ENCODE results near the gene YBX1. TPM values are rescaled to one million over a fixed set of nuclear protein-coding genes. Genes with fewer than 3 reads are reported as not detected.

Gene YBX1
- total RNA-seq, 4 donors from 2014 or later: 509 to 860 (median 681) TPM

DNA sequence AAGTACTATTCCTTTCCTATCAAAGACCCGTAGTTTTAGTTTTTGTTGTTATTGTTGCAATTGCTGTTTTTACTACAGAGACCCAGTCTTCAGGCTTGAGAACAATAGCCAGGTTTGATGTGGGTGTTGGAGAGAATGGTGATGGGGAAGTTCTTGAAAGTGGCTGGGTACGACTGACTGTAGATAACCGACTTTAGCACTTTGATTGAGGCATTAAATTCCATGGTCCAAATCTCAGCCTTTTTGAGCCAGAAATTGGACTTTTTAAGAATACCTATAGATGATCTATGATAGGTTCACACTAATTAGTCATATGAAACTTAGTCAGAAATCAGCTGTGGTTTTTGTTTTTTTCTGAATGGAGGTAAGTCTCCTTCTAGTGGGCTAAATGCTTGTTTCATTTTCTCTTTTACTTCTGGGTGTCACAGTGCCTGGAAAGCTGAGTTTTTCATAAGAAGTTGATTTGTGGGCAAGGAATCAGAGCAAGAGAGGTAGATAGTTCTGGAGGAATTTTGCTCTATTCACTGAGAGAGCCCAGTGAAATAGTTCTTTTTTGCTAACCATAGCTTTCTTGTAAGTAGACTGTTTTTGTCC, 21.2 kb upstream of the YBX1 start:
- no peak for DNase-seq (ENCODE audit: low spot score)
- no peak for ATAC-seq (ENCODE audit: low FRiP score)
- TF ChIP-seq, protein P1, sequence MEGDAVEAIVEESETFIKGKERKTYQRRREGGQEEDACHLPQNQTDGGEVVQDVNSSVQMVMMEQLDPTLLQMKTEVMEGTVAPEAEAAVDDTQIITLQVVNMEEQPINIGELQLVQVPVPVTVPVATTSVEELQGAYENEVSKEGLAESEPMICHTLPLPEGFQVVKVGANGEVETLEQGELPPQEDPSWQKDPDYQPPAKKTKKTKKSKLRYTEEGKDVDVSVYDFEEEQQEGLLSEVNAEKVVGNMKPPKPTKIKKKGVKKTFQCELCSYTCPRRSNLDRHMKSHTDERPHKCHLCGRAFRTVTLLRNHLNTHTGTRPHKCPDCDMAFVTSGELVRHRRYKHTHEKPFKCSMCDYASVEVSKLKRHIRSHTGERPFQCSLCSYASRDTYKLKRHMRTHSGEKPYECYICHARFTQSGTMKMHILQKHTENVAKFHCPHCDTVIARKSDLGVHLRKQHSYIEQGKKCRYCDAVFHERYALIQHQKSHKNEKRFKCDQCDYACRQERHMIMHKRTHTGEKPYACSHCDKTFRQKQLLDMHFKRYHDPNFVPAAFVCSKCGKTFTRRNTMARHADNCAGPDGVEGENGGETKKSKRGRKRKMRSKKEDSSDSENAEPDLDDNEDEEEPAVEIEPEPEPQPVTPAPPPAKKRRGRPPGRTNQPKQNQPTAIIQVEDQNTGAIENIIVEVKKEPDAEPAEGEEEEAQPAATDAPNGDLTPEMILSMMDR (IDR thresholded peaks at IDR 0.05): no peak

DNA sequence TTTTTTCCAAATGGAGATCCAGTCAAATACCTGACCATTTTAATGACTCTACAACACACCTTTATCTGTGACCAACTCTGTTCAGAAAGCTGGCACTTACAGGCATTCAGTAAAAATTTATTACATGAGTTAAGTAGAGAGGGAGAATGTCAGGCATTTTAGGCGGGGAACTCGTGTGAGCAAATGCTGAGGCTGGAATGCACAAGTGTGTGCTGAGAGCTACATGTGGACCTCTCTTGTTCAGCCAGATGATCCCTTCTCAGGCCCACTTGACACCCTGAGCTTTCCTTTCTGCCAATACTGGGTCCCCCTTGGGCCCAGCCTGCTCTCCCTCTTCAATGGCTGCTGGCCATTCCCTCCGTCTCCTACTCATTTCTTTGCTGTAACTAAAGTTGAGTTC, 12.3 kb upstream of the YBX1 start:
- ATAC-seq (ENCODE audit: low FRiP score): no peak
- TF ChIP-seq, protein P1 (IDR thresholded peaks at IDR 0.05): no peak
- DNase-seq (ENCODE audit: low spot score): no peak

DNA sequence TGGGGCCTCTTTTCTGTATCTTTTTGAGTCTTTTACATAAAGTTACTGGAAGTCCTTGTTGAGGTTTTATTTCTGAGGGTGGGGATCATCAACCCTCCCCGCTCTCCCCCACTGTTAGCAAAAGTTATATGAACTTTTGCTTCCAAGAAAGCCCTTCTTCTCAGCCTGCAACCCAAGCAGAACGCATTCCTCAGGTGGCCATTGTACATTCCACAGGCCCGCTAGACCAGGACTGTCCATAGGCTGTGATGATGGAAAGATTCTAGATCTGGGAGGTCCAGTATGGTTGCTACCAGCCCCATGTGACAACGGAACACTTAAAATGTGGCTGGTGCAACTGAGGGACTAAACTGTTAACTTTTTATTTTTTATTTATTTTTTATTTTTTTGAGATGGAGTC, 11.8 kb upstream of the YBX1 start:
- TF ChIP-seq, protein P1 (IDR thresholded peaks at IDR 0.05): no peak
- no peak for ATAC-seq (ENCODE audit: low FRiP score)
- no peak for DNase-seq (ENCODE audit: low spot score)

DNA sequence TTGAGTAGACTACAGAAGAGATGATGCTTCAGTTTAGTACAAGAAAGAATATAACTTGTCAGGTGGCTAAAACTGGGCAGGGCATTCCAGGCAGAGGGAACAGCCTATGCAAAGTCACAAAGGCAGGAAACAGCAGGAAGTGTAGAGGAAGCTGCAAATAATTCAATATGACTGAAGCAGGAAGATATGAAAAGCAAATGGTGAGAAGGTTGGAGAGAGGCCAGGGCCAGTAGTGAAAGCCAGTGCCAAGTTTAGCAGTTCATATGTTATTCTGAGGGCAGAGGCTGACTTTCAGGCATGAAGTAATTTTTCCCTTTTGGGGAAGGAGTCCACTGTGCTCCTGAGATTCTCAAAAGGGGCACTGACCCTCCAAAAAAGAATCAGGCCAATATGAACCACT, 8.0 kb upstream of the YBX1 start:
- ATAC-seq (ENCODE audit: low FRiP score): no peak
- no peak for DNase-seq (ENCODE audit: low spot score)
- TF ChIP-seq, protein P1 (IDR thresholded peaks at IDR 0.05): no peak

DNA sequence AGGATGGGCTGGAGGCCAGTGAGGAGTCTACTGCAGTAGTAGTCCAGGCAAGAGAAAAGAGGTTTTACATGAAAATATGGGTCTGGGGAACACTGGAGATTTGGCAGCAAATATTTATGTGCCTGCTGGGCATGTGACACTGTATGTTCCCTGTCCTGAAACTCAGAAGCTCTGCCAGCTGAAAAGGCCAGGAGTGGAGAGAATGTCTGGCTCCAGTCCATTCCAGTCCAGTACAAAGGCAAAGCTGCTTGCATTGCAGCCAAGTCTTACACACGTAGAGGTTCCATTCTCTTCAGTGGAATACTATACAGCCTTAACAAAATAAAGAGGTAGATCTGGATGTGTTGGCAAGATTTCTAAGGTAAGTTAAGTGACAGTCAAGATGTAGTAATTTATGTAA, 7.5 kb upstream of the YBX1 start:
- ATAC-seq (ENCODE audit: low FRiP score): no peak
- TF ChIP-seq, protein P1 (IDR thresholded peaks at IDR 0.05): no peak
- DNase-seq (ENCODE audit: low spot score): no peak

DNA sequence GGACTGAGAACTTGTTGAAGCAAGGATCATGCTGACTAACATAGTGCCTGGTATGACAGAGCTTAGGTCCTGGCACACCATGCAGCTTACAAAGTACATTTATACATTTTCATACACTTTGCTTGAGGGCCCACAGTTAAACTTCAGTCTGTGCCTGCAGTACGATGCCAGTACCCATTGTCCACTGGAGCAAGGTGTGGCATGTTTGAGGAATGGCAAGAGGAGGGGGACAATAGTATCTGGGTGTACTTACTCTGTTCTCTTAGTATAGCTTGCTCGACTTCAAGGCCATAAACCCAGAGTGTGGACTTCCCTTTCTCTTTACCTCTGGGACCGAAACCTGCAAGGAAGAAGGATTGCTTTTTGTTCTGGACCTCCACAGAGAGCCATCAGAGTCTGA, 6.8 kb upstream of the YBX1 start:
- TF ChIP-seq, protein P1 (IDR thresholded peaks at IDR 0.05): no peak
- DNase-seq (ENCODE audit: low spot score): no peak
- no peak for ATAC-seq (ENCODE audit: low FRiP score)

DNA sequence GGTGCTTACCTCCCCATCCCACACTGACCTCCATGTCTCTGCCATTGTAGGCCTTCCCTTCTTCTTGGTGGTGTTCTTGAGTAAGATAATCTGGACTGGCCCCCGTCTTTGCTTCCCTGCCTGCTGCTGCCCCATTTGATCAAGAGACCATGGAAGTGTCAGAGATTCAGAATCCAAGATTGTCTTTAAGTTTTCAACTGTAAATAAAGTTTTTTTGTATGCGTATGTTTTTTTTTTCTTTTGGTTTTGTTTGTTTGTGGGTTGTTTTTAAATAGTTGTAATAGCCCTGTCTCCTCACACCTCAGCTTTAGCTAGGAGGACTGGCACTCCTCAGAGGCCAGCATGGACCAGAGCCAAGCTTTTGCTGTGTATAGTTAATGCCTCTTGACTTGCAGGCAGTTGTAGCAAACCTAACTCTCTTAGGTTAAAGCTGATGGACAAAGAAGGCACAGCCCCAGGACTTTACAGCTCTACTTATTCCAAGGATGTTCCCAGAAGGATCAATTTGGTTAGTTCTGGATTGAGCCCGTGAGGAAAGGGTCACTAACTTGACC, 5.6 kb upstream of the YBX1 start:
- TF ChIP-seq, protein P1 (IDR thresholded peaks at IDR 0.05): no peak
- no peak for ATAC-seq (ENCODE audit: low FRiP score)

More for the DNA sequence above, 5.6 kb upstream of the YBX1 start:
- DNase-seq (ENCODE audit: low spot score): no peak

All from omental fat pad (tissue), 4 donors.